Measurements from ENCODE around the gene C1orf226.

The C1orf226 gene

GRCh38 chr1:162381941-162382750, 618 bp downstream of the C1orf226 start:
- H3K4me1 ChIP-seq (ENCODE audit: control insufficient read depth in 1 of 2, insufficient read depth in 1 of 2, low read depth in 1 of 2, low read length in 1 of 2), result no peaks in the 10 kb centered on the region
- peaks cover 23% of the 10 kb centered on the region for H3K36me3 ChIP-seq
- H3K4me3 ChIP-seq (ENCODE audit: low read depth in 1 of 2, low read length in 1 of 2), result no peak overlapping the region
- H3K9me3 ChIP-seq, result no peaks in the 10 kb centered on the region
- no peak for TF ChIP-seq CTCF (IDR thresholded peaks at IDR 0.05)
- H3K27ac ChIP-seq, result no peak overlapping the region
- no peaks in the 10 kb centered on the region for H3K27me3 ChIP-seq

GRCh38 chr1:162383091-162383490, 1.6 kb downstream of the C1orf226 start:
- Histone ChIP-seq H3K4me3 (ENCODE audit: low read depth in 1 of 2, low read length in 1 of 2) (no peak overlapping the region), H3K27me3 (no peaks in the 10 kb centered on the region)

GRCh38 chr1:162383516-162383915, 2.0 kb downstream of the C1orf226 start:
- no peak for TF ChIP-seq CTCF (IDR thresholded peaks at IDR 0.05)

More at GRCh38 chr1:162383091-162383490, 1.6 kb downstream of the C1orf226 start:
- Histone ChIP-seq H3K27ac (no peak overlapping the region), H3K36me3 (peaks cover 23% of the 10 kb centered on the region), H3K4me1 (ENCODE audit: control insufficient read depth in 1 of 2, insufficient read depth in 1 of 2, low read depth in 1 of 2, low read length in 1 of 2) (no peaks in the 10 kb centered on the region), H3K9me3 (no peaks in the 10 kb centered on the region)
- TF ChIP-seq CTCF (IDR thresholded peaks at IDR 0.05), result no peak

GRCh38 chr1:162384116-162384515, 2.6 kb downstream of the C1orf226 start:
- no peak for TF ChIP-seq CTCF (IDR thresholded peaks at IDR 0.05)
- no peak overlapping the region for H3K27ac ChIP-seq
- no peaks in the 10 kb centered on the region for H3K27me3 ChIP-seq
- H3K36me3 ChIP-seq, result peaks cover 23% of the 10 kb centered on the region
- H3K4me1 ChIP-seq (ENCODE audit: control insufficient read depth in 1 of 2, insufficient read depth in 1 of 2, low read depth in 1 of 2, low read length in 1 of 2), result peaks cover 0 to 3% of the 10 kb centered on the region in 2 experiments
- no peak overlapping the region for H3K4me3 ChIP-seq (ENCODE audit: low read depth in 1 of 2, low read length in 1 of 2)
- no peaks in the 10 kb centered on the region for H3K9me3 ChIP-seq

More at GRCh38 chr1:162383516-162383915, 2.0 kb downstream of the C1orf226 start:
- Histone ChIP-seq H3K4me3 (ENCODE audit: low read depth in 1 of 2, low read length in 1 of 2) (no peak overlapping the region), H3K27ac (no peak overlapping the region), H3K4me1 (ENCODE audit: control insufficient read depth in 1 of 2, insufficient read depth in 1 of 2, low read depth in 1 of 2, low read length in 1 of 2) (no peaks in the 10 kb centered on the region), H3K9me3 (no peaks in the 10 kb centered on the region), H3K36me3 (peaks cover 23% of the 10 kb centered on the region), H3K27me3 (no peaks in the 10 kb centered on the region)

GRCh38 chr1:162384601-162385279, 3.2 kb downstream of the C1orf226 start:
- Histone ChIP-seq H3K27ac (no peak overlapping the region), H3K9me3 (no peaks in the 10 kb centered on the region), H3K4me3 (ENCODE audit: low read depth in 1 of 2, low read length in 1 of 2) (no peak overlapping the region), H3K4me1 (ENCODE audit: control insufficient read depth in 1 of 2, insufficient read depth in 1 of 2, low read depth in 1 of 2, low read length in 1 of 2) (peaks cover 4 to 9% of the 10 kb centered on the region in 2 experiments), H3K36me3 (peaks cover 23% of the 10 kb centered on the region), H3K27me3 (no peaks in the 10 kb centered on the region)
- no peak for TF ChIP-seq CTCF (IDR thresholded peaks at IDR 0.05)
